MM.1S (cell line): ENCODE results near the gene DLX2.

Experiments
- DNase-seq: peaks from one replicate; pipeline ENCODE4 v3.0.0-alpha.2; 2015
- H2AFZ ChIP-seq: fragments of 300-600 bp; sonication (generic); 2 replicates; pipeline ENCODE4 v1.6.0; 2016; ENCODE audit warnings: antibody characterized with exemption, low read length
- H3F3A ChIP-seq: fragments of 300-600 bp; sonication (generic); 2 replicates; pipeline ENCODE4 v1.6.1; 2016; ENCODE audit warnings: mild to moderate bottlenecking, antibody characterized with exemption, low read length, moderate library complexity, mixed read lengths; ENCODE audit not compliant: insufficient read depth
- H3K27ac ChIP-seq: fragments of 300-600 bp; sonication (generic); 2 replicates; pipeline ENCODE4 v1.5.1; 2016; ENCODE audit warnings: mild to moderate bottlenecking, low read length
- H3K27me3 ChIP-seq: fragments of 300-600 bp; sonication (generic); replicated peaks from 2 replicates; pipeline ENCODE4 v1.6.0; 2016; ENCODE audit warnings: low read length; ENCODE audit not compliant: insufficient read depth
- H3K36me3 ChIP-seq: fragments of 300-600 bp; sonication (generic); replicated peaks from 2 replicates; pipeline ENCODE4 v1.6.1; 2016; ENCODE audit warnings: mild to moderate bottlenecking, low read length, mixed read lengths; ENCODE audit not compliant: insufficient read depth
- H3K4me1 ChIP-seq: fragments of 300-600 bp; sonication (generic); 2 replicates; pipeline ENCODE4 v1.6.1; 2016; ENCODE audit warnings: low read length, mixed read lengths
- H3K4me2 ChIP-seq: fragments of 300-600 bp; sonication (generic); 2 replicates; pipeline ENCODE4 v1.6.0; 2016; ENCODE audit warnings: low read depth, low read length
- H3K4me3 ChIP-seq: fragments of 300-600 bp; sonication (generic); 2 replicates; pipeline ENCODE4 v1.5.1; 2016; ENCODE audit warnings: low read length, mixed read lengths
- H3K79me2 ChIP-seq: fragments of 300-600 bp; sonication (generic); 2 replicates; pipeline ENCODE4 v1.6.1; 2016; ENCODE audit warnings: mixed run types, low read length, mixed read lengths
- H3K9ac ChIP-seq: fragments of 300-600 bp; sonication (generic); 2 replicates; pipeline ENCODE4 v1.6.1; 2016; ENCODE audit warnings: low read length, mixed read lengths
- H3K9me2 ChIP-seq: fragments of 300-600 bp; sonication (generic); replicated peaks from 2 replicates; pipeline ENCODE4 v1.6.1; 2016; ENCODE audit warnings: mild to moderate bottlenecking, low read length, mixed read lengths; ENCODE audit not compliant: insufficient read depth
- H3K9me3 ChIP-seq: fragments of 300-600 bp; sonication (generic); replicated peaks from 2 replicates; pipeline ENCODE4 v1.6.1; 2016; ENCODE audit warnings: mild to moderate bottlenecking, low read length, mixed read lengths; ENCODE audit not compliant: insufficient read depth
- H4K20me1 ChIP-seq: fragments of 300-600 bp; sonication (generic); 2 replicates; pipeline ENCODE4 v1.6.1; 2016; ENCODE audit warnings: mild to moderate bottlenecking, low read length, moderate library complexity, mixed read lengths; ENCODE audit not compliant: insufficient read depth
- EZH2 ChIP-seq: fragments of 300-600 bp; sonication (generic); optimal IDR thresholded peaks from 2 replicates; pipeline ENCODE3; 2017; ENCODE audit warnings: low read depth, mild to moderate bottlenecking, antibody characterized with exemption, low read length, mixed read lengths
- EZH2phosphoT487 ChIP-seq: fragments of 300-600 bp; sonication (generic); IDR thresholded peaks from 2 replicates; pipeline ENCODE4 v1.6.1; 2018; ENCODE audit warnings: antibody characterized with exemption, low read length
- TF ChIP-seq, protein P1 (sequence below): fragments of 300-600 bp; sonication (generic); IDR thresholded peaks from 2 replicates; pipeline ENCODE4 v1.5.1; 2016; ENCODE audit warnings: antibody characterized with exemption, low read length, mixed read lengths

DLX2 gene

GRCh38 chr2:172131713-172132555, 29.2 kb upstream of the DLX2 start:
- no peaks in the 10 kb centered on the region for H4K20me1 ChIP-seq
- DNase-seq: no peak
- H3K79me2 ChIP-seq: no peaks in the 10 kb centered on the region
- no peak overlapping the region for H2AFZ ChIP-seq
- H3K27ac ChIP-seq: no peak overlapping the region
- H3K4me2 ChIP-seq: no peak overlapping the region
- H3K9me2 ChIP-seq: no peaks in the 10 kb centered on the region
- H3K9ac ChIP-seq: no peak overlapping the region
- H3K9me3 ChIP-seq: no peaks in the 10 kb centered on the region
- no peaks in the 10 kb centered on the region for H3K4me1 ChIP-seq
- TF ChIP-seq EZH2phosphoT487: no peak
- TF ChIP-seq, protein P1, sequence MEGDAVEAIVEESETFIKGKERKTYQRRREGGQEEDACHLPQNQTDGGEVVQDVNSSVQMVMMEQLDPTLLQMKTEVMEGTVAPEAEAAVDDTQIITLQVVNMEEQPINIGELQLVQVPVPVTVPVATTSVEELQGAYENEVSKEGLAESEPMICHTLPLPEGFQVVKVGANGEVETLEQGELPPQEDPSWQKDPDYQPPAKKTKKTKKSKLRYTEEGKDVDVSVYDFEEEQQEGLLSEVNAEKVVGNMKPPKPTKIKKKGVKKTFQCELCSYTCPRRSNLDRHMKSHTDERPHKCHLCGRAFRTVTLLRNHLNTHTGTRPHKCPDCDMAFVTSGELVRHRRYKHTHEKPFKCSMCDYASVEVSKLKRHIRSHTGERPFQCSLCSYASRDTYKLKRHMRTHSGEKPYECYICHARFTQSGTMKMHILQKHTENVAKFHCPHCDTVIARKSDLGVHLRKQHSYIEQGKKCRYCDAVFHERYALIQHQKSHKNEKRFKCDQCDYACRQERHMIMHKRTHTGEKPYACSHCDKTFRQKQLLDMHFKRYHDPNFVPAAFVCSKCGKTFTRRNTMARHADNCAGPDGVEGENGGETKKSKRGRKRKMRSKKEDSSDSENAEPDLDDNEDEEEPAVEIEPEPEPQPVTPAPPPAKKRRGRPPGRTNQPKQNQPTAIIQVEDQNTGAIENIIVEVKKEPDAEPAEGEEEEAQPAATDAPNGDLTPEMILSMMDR: no peak
- no peak for TF ChIP-seq EZH2
- no peaks in the 10 kb centered on the region for H3K36me3 ChIP-seq
- H3K4me3 ChIP-seq: no peak overlapping the region
- H3K27me3 ChIP-seq: no peaks in the 10 kb centered on the region
- H3F3A ChIP-seq: no peaks in the 10 kb centered on the region

DNA sequence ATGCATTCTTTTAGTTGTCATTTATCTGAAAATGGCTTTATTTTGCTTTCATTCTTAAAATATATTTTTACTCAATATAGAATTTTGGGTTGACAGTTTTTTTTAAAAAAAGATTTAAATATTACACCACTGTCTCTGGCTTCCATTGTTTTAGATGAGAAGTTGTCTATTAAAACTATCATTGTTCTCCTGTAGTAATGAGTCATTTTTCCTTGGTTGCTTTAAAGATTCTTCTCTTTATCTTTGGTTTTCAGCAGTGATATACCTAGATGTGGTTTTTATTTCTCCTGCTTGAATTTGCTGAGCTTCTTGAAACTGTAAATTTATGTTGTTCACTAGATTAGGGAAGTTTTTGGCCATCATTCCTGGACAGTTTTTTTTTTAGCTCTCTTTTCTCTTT, 26.7 kb upstream of the DLX2 start:
- TF ChIP-seq EZH2phosphoT487 (no peak), EZH2 (no peak)
- TF ChIP-seq, protein P1: no peak
- no peak overlapping the region for H3K4me3 ChIP-seq
- H4K20me1 ChIP-seq: no peaks in the 10 kb centered on the region
- H3K4me2 ChIP-seq: no peak overlapping the region
- no peak overlapping the region for H3K27ac ChIP-seq
- no peaks in the 10 kb centered on the region for H3K9me3 ChIP-seq
- H3K9me2 ChIP-seq: no peaks in the 10 kb centered on the region
- no peak overlapping the region for H2AFZ ChIP-seq
- no peaks in the 10 kb centered on the region for H3K4me1 ChIP-seq
- no peaks in the 10 kb centered on the region for H3F3A ChIP-seq
- no peaks in the 10 kb centered on the region for H3K79me2 ChIP-seq
- H3K27me3 ChIP-seq: no peaks in the 10 kb centered on the region
- no peak for DNase-seq
- H3K36me3 ChIP-seq: no peaks in the 10 kb centered on the region
- H3K9ac ChIP-seq: no peak overlapping the region

DNA sequence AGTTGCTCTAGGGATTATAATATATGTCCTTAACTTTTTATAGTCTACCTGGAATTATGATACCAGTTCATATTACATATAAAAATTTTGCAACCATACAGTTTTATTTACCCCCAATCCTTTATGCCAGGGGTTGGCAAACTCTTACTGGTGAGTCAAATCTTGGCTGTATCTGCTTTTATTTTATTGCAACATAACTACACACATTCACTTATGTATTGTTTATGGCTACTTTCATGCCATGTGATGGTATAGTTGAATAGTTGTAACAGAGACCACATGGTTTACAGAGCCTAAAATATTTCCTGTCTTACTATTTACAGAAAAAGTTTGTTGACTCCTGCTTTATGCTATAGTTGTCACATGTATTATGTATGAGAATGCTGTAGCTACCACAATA, 25.8 kb upstream of the DLX2 start:
- Histone ChIP-seq H3K27ac (no peak overlapping the region), H3K4me3 (no peak overlapping the region), H2AFZ (no peak overlapping the region), H3K4me1 (no peaks in the 10 kb centered on the region), H3K9me3 (no peaks in the 10 kb centered on the region), H3F3A (no peaks in the 10 kb centered on the region), H3K79me2 (no peaks in the 10 kb centered on the region), H3K36me3 (no peaks in the 10 kb centered on the region), H4K20me1 (no peaks in the 10 kb centered on the region), H3K9ac (no peak overlapping the region), H3K4me2 (no peak overlapping the region), H3K9me2 (no peaks in the 10 kb centered on the region), H3K27me3 (no peaks in the 10 kb centered on the region)
- TF ChIP-seq EZH2 (no peak), EZH2phosphoT487 (no peak)
- TF ChIP-seq, protein P1: no peak
- no peak for DNase-seq
